HK-2 (cell line): ENCODE measurements around the gene FMO2.
A peak's percentile ranks its signal among the peaks of the same experiment; 100 is the strongest.
"Not testable (repeated sequence)": the region's sequence is repeated elsewhere in the genome, so short reads cannot be mapped to it uniquely, and the experiment has no call there.

ENCODE experiments used
- DNase-seq: peaks from one replicate; pipeline ENCODE4 v3.0.0-alpha.2; 2018; ENCODE audit not compliant: unreplicated experiment

Gene FMO2

DNA sequence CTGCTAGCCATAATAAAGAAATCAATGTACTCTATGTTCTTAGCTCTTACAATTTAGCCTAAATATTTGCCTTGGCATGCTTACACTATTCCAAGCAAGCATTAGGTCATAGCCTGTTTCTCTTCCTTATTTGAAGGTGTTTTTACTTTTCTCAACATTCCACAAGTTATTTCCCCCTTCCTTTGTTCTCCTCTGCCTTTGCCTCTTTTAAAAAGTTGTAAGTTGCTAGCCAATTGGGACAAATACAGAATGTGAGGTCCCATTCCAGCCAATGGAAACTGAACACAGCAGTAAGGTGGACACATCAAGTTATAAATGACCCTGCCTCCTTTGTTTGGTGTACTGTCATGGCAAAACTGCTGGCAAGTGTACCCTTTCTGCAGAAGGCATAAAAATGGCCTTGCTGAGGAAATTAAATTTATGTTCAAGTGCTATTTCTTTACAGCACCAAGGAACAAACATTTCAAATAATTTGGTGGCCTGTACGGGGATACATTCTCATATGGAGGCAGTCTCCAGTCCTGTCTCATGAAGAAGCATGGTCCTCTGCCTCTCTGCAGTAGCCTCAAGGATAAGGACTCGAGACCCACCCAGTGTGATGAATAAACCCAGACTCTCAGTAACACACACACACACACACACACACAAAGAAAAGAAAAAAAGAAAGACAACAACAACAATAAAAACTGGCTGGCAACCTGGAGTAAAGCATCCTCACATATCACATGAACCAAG lies 34.4 kb downstream of the FMO2 start:
- no peak for DNase-seq

GRCh38 chr1:171220081-171220420 lies 35.0 kb downstream of the FMO2 start:
- DNase-seq: no peak

DNA sequence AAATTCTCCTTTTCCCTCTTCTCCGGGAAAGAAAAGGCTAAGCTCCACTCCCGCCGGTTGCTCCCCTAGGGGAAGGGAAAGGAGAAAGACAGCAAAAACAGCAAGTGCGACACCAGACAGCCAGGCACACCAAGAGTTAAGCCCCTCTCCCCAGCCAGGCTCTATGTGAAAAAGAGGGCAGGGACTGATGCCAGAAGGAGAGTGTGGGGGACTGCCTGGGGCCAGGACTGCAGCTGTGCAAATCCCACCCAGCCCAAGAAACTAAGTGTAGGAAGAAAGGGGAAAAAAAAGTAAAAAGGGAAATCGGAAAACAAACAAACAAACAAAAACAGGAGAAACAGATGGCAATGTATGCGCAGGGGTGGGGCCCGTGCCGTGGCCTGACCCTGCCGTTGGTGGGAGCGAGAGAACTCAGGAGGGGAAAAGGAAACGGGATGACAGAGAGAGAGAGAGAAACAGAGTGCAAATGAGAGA lies 35.5 kb downstream of the FMO2 start:
- no peak for DNase-seq

GRCh38 chr1:171221665-171222591 lies 36.8 kb downstream of the FMO2 start:
- DNase-seq: no peak

- no peak for DNase-seq
Measured at GRCh38 chr1:171222936-171223335, 37.8 kb downstream of the FMO2 start.

- DNase-seq: not testable (repeated sequence)
Measured at GRCh38 chr1:171224257-171224656, 39.2 kb downstream of the FMO2 start.

DNA sequence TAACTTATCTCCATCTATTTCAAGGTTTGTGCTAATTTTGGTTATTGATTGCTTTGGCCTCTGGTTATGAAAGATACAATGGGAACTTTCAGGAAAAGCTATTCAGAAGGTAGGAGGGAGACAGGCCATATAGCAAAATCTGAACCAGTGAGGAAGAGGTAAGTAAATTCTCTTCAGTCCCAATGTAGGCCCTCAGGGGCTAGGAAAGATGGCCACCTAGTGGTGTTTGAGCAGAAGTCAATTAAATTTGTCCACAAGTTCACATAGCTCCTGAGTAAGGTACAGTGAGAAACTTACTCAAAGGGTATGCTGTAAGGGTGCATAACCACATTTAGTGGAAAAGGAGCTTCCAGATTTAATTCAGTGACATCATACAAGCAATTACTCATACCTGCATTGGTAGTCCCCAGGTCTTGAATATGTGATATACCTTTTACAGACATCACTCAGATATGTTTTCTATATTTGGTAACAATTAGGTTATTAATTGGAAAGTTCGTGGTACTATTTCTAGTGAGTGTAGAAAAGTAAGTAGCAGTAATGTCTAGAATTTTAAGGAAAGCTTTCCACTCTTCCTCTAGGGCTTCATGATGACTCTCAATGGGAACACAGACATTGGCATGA lies 41.8 kb downstream of the FMO2 start:
- DNase-seq: peak; percentile 41

DNA sequence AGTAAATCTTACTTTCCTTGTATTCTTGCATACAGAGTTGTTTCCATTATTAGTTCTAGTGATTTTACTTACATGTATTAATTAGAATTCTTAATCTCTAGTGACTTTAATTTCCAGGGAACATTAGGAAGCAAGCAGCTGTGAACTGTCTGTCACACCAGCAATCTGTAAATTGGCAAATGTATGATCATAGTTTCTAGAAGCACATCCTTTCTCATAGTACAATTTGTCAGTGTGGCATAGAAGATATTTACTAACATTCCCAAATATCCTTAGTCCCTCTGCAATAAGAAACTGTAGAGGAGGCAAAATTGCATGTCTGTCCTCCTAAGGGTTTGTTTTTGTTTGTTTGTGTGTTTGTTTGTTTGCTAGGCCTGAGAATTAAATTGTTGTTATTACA lies 46.2 kb downstream of the FMO2 start:
- DNase-seq: no peak

- DNase-seq: no peak
Measured at GRCh38 chr1:171233183-171233582, 48.1 kb downstream of the FMO2 start.

GRCh38 chr1:171236231-171236630 lies 51.1 kb downstream of the FMO2 start:
- not testable (repeated sequence) for DNase-seq

GRCh38 chr1:171243878-171244277 lies 58.8 kb downstream of the FMO2 start:
- no peak for DNase-seq

DNA sequence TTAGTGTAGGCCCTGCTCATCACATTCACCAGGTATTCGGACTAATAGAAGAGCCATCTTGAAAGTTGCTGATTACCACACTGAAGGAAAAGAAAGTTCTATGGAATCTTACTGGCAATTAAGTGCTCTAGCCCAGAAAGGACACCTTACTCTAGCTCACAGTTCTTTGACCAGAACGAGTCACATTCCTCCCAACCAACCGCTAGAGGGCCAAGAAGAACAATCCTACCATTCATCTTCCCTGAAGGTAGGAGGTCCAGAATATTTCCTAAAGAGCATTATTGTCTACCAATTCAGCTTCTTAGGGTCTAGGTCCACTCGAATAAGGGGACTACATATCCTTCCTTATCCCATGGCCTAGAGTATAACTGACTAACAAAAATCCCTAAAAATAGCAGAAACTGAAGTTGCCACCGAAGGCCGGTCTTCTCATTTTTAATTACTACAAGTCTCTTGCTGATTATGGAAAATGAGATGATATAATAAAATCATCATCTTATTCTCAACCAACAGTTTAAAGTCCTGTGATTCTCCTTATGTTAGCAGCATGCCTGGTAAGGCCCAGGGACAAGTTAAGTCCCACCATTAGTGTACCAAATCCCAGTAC lies 60.5 kb downstream of the FMO2 start:
- DNase-seq: peak; percentile 28

DNA sequence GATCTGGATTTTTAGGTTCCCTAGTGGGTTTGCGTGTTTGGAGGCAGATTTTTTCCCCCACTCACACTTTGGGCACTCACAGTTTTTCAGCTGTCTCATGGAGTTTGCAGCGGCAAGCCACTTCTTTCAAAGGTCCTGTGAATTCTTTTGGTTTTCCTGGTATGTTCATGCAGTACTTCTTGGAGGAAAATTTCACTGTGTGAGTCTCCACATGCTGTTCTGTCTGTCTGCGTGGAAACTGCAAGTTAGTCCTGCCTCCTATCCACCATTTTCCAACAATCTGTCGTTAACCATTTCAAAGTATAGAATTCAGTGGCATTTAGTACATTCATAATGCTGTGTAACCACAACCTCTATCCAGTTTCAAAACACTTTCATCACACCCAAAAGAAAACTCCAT lies 62.4 kb downstream of the FMO2 start:
- no peak for DNase-seq

DNA sequence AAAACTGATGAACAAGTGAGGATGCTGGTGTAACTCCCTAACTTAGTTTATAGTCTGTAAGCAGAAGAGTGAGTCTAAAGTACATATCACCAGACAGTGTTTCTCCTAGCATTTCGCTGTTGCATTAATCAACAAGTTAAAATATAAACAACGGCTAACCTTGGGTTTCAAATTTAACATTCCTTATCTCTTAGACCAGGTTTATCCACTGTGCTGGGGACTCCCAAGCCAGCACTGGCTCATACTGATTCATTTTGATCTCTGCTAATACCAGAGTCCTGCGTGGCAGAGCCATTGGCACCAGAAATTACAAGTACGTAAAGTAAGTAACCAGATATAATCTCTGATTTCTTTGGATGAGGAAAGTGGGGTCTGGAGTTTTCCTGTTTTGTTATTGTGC lies 63.2 kb downstream of the FMO2 start, which contains the start of gene FMO1:
Gene FMO1, plus strand, starts transcription at position 193 of the 400 bp plus-strand sequence. CDS start 9,594 bp downstream, outside the sequence.
- DNase-seq: no peak

GRCh38 chr1:171248841-171249240 lies 63.7 kb downstream of the FMO2 start:
- no peak for DNase-seq

DNA sequence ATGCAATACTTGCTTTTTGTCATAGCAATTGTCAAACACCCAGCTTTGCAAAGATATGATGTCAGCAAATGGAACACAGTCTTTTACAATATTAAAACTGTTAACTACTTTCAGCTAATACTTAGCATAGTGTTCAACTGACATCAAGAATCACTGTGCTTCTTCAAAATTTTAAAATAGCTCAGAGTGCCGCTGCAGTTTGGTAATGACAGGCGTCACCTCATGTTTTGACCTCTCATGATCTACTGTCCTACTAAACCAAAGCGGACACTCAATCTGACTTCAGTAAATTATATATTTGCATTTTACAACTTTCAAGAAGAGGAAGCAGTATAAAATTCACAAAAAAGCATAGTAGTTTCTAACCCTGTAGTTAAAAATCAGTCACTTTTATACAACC lies 65.2 kb downstream of the FMO2 start:
- DNase-seq: no peak

DNA sequence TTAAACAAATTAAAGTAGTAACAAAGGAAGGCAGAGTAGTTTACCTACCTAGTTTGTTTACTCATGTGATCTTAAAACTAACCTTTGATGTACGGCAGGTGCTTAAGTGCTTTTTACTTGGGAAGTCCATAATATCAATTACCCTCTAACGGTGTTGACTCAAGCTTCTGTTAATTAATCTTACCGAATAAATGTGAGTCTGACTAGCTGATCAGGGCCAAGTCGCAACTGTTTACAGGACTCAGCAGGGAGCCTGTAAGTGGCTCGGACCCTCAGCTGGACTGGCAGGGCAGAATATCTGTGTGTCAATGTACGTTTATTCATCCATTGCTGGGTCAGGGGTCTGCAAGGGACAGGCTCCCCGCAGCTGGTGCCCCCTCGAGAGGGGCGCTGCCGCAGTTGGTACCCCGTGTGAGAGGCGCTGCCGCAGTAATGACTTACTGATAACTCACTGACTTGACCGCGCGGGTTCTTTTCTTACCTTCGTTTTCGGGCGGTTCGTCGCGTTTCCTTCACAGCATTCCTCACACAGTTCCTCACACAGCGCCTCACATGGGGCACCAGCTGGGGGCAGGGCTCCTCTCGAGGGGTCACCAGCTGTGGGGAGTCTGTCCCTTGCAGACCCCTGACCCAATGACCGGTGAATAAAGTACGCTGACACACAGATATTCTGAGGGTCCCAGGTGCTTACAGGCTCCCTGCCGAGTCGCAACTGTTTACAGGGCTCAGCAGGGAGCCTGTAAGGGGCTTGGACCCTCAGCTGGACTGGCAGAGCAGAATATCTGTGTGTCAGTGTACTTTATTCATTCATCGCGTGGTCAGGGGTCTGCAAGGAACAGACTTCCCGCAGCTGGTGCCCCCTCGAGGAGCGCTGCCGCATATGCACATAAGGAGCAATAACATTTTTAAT lies 66.2 kb downstream of the FMO2 start:
- peak; percentile 46 for DNase-seq

GRCh38 chr1:171251952-171252300 lies 66.8 kb downstream of the FMO2 start:
- no peak for DNase-seq

- no peak for DNase-seq
Measured at GRCh38 chr1:171252482-171252881, 67.4 kb downstream of the FMO2 start.

GRCh38 chr1:171254859-171255258 lies 69.8 kb downstream of the FMO2 start:
- no peak for DNase-seq
